Measurements from ENCODE around the gene ANKRD61.
A peak's percentile ranks its signal among the peaks of the same experiment; 100 is the strongest.
"Not testable (repeated sequence)": the region's sequence is repeated elsewhere in the genome, so short reads cannot be mapped to it uniquely, and the experiment has no call there.

The ANKRD61 gene

GRCh38 chr7:6030988-6031387, at the start of gene ANKRD61:
ANKRD61 (plus strand) TSS chr7:6031376; CDS start chr7:6031376, 0 bp downstream.
- DNase-seq = no peak

DNA sequence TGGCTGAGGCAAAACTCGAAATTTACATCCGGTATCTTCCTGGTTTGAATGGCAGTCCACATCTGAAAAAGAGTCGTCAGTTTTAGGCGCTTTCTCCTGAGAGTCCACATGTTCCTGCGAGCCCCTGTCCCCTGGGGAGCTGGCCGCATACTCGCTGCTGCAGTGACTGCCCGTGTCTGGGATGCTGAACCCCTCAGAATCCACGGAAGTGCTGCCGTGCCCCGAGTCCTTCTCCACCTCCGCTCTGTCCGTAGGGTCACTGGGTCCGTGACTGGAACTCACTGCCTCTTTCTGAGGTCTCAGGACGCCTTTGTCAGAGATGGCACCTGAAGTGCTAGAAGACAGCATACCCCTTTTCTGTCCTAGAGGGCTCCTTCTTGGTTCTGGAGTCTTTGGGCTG, 44.1 kb upstream of the ANKRD61 start:
- not testable (repeated sequence) for DNase-seq

- peak; percentile 69 for DNase-seq
Measured at GRCh38 chr7:5997210-5997808, 33.9 kb upstream of the ANKRD61 start.

- DNase-seq = no peak
Measured at GRCh38 chr7:6007386-6007785, 23.8 kb upstream of the ANKRD61 start.

- not testable (repeated sequence) for DNase-seq
Measured at GRCh38 chr7:6007835-6008590, 23.2 kb upstream of the ANKRD61 start.

GRCh38 chr7:6008668-6009611, 22.2 kb upstream of the ANKRD61 start, which contains the start of the genes AIMP2 and PMS2:
AIMP2 (plus strand) TSS chr7:6009272; CDS start chr7:6009364, 92 bp downstream.
PMS2 (minus strand) TSS chr7:6009049; CDS start chr7:6009019, 30 bp downstream.
- DNase-seq = peak; percentile 98

- DNase-seq = not testable (repeated sequence)
Measured at GRCh38 chr7:6010370-6010769, 20.8 kb upstream of the ANKRD61 start.

DNA sequence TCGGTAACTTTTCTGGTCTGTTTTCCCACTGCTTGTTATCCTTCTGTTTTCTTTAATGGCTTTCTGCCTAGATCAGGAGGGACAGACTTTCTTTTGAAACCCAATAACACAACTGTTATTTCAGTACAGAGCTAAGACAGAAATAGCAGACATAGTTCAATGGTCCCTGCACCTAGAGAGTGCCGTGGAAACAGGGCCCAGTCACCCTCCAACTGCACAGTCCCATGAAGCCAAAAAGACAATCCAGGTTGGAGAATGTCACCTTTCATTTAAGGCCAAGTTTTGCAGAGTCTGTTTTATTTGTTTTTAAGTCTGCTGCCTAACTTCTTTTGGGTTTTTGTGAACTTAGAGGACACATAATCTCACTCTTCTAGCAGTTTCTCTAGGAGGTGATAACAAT, 19.6 kb upstream of the ANKRD61 start:
- no peak for DNase-seq

DNA sequence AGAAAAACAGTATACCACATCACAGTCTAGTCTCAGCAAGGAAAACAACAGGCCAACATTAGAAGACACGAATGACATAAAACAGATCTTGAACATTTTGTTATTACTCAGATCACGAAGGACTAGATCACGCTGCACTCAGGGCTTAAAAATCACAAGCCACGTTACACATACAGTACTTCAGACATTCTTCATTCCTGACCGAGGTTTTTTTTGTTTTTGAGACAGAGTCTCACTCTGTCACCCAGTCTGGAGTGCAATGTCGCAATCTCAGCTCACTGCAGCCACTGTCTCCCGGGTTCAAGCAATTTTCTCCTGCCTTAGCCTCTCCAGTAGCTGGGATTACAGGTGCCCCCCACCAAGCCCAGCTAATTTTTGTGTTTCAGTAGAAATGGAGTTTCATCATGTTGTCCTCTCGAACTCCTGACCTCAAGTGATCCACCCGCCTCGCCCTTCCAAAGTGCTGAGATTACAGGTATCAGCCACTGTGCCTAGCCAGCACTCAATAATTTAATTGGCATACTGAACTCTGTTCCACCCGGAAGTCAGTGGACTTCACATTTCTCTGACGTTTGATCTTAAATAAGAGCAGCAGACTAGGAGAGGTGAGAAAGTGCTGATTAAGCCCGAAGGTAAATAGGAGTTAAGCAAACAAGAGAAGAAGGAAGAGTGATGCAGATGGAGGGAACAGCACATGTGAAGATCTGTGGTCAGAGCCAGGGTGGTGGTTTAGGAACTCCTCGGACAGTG, 18.6 kb upstream of the ANKRD61 start:
- DNase-seq = no peak

- DNase-seq = peak; percentile 30
Measured at GRCh38 chr7:6015917-6016652, 15.1 kb upstream of the ANKRD61 start.

DNA sequence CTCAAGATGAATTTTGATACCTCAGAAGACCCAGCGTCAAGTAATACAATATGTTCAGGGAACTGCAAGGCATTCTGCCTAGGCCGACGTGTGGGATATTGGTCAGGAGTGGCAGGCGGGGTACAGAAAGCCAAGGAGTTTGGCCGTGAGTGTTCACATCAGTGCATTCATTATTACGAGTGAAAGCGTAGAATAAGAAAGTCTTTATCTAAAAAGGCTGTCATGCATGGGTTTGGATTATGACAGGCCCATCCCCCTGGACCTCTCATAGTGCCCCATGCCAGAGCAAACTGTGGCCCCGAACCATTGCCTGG, 14.6 kb upstream of the ANKRD61 start:
- no peak for DNase-seq

GRCh38 chr7:6020371-6021286, 10.5 kb upstream of the ANKRD61 start:
- DNase-seq = peak; percentile 74

GRCh38 chr7:6022707-6023106, 8.5 kb upstream of the ANKRD61 start:
- DNase-seq = no peak

DNA sequence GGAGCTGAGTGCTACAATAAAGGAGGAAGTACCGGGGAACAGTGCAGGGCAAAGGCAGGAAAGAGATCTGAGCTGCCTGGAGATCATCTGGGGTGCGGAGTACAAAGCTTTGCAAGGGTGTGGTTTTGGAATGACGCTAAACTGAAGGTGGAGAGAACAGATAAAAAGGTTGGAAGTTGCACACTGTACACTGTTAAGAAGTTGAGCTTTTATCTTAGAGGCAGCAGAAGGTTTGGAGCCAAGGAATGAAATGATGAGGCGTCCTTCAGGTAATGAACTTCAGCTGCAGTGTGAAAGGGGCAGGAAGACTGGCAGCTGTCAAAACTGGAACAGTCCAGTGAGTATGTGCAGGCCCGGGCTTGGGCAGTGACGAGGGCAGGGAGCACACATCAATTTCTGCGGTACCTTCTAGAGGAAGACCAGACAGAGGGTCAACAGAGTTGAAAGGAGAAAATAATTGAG, 7.2 kb upstream of the ANKRD61 start:
- DNase-seq = no peak

DNA sequence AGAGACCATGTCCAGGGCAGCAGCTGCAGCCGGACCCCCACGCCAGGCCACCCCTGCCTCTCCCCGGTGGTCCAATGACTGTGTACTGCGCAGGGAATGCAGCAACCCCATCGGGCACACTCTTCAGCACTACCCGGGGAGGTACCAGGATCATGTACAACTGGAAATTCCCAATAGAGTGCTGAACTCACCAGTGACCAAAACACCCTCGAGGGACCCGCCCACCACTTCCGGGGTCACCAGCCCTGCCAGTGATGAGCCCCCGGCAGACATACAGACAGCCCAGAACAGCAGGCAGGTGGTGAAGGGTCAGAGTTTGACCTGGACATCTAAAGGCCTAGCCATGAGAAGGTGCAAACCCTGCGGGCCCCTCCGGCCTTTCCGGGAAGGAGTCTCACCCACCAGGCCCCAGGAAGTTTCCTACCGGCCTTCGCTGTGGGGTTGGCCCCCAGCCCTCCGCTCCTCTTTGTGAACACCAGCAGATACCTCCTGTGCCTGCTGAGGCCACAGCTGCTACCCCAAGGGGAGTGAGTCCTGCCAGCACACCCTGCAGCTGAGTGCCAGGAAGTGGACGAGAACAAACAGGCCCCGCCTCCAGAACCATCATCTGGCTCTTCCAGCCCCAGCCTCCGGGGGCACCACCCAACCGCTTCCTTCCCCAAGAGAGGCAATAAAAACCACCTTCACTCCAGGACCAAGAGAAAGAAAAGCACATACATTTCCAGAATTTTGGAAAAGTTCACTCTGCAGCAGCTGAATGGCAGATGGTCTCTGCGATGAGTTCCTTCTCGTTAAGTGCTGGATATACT, 5.0 kb upstream of the ANKRD61 start:
- no peak for DNase-seq

DNA sequence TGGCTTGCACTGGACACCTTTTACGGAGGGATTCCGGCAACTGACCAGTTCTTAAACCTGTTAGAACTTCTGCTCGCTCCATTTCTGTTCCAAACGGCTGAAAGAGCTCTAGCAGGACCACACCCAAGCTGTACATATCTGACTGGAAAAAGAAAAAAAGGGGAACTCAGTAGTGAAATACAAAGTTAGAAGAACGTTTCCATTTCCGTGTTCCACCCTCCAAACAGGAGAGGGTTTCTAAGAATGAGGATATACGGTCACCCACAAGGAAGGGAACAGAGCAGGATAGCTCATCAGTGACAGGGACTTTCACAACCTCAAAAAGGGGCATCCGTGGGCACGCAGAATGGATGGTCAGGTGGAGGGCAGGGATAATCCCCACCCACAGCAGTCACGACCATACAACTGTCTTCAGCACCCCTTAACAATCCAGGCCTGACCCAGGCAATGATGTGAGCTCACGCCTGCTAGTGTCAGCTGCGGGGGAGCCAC, 4.3 kb upstream of the ANKRD61 start:
- no peak for DNase-seq

- DNase-seq = no peak
Measured at GRCh38 chr7:6027806-6028365, 3.3 kb upstream of the ANKRD61 start.

DNA sequence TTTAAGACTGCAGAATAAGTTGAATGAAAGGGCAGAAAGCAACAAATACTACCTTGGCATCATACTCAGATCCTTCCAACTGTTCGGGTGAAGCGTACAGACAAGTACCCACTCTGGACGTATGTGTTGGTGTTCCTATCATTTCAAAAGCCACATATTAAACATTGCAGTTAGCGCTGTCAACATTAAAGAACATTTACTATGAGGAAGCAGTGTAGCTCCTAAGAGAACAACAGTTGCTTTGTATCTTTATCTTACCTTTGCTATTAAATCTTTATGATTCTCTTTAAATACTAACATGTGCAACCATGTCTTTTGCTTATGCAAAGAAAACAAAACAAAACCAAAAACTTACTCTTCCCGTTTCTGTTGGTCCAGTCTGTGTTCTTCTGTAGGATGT, 2.6 kb upstream of the ANKRD61 start:
- no peak for DNase-seq

DNA sequence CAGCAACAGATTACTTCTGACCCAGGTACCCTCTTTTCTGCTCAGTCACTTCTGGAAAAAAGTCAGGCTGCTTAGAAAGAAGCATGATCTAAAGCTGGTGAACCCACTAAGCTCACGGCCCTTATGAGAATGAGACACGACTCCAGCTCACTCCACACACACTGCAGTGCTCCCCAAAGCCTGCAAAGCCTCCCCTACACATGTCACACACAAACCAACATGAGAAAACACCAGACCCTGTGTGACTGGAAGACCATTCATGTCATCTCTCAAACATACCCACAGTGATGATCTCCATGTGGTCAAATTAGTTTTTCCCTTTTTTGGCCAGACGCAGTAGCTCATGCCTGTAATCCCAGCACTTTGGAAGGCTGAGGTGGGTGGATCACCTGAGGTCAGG, 391 bp downstream of the ANKRD61 start:
- DNase-seq = no peak
